ENCODE data around the gene PPP1R14B. TPM values are rescaled to one million over a fixed set of nuclear protein-coding genes. Genes with fewer than 3 reads are reported as not detected.

The PPP1R14B gene
- total RNA-seq, 2 donors from 2014 or later = 96.2 to 147 TPM

GRCh38 chr11:64264371-64264852, 17.7 kb upstream of the PPP1R14B start:
- no peak for ATAC-seq
- intact Hi-C loops (cut with DNase I, micrococcal nuclease) = no loop called here

DNA sequence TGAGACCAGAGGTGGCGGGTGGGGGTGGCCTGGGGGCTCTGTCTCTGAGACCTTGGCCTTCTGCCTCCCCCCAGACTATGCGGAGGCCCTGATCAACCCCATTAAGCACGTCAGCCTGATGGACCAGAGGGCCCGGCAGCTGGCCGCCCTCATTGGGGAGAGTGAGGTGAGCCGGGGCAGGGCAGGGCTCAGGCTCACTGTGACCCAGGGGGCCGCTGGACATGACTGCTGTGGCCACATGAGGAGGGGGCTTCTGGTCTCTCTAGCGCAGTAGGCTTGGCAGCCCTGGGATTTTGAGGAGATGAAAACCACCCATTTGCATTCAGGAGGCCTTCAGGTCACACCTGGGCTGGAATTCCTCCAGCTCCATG, 17.2 kb upstream of the PPP1R14B start:
- DNase-seq (no peak), ATAC-seq (no peak)
- intact Hi-C loops (cut with DNase I, micrococcal nuclease) = no loop called here

More at GRCh38 chr11:64264371-64264852, 17.7 kb upstream of the PPP1R14B start:
- DNase-seq = no peak

GRCh38 chr11:64263021-64263946, 16.5 kb upstream of the PPP1R14B start:
- ATAC-seq (no peak), DNase-seq (no peak)
- intact Hi-C loops (cut with DNase I, micrococcal nuclease) = no loop called here

GRCh38 chr11:64262271-64263002, 15.7 kb upstream of the PPP1R14B start:
- intact Hi-C loops (cut with DNase I, micrococcal nuclease) = no loop called here
- no peak for DNase-seq

GRCh38 chr11:64261556-64262080, 14.9 kb upstream of the PPP1R14B start:
- intact Hi-C loops (cut with DNase I, micrococcal nuclease) = no loop called here
- no peak for ATAC-seq
- no peak for DNase-seq

More at GRCh38 chr11:64262271-64263002, 15.7 kb upstream of the PPP1R14B start:
- ATAC-seq = no peak

GRCh38 chr11:64260147-64260708, 13.5 kb upstream of the PPP1R14B start:
- intact Hi-C loops (cut with DNase I, micrococcal nuclease) = no loop called here
- ATAC-seq (no peak), DNase-seq (no peak)

- no peak for DNase-seq
- no peak for ATAC-seq
- intact Hi-C loops (cut with DNase I, micrococcal nuclease) = no loop called here
Measured at GRCh38 chr11:64259533-64260067, 12.9 kb upstream of the PPP1R14B start.

DNA sequence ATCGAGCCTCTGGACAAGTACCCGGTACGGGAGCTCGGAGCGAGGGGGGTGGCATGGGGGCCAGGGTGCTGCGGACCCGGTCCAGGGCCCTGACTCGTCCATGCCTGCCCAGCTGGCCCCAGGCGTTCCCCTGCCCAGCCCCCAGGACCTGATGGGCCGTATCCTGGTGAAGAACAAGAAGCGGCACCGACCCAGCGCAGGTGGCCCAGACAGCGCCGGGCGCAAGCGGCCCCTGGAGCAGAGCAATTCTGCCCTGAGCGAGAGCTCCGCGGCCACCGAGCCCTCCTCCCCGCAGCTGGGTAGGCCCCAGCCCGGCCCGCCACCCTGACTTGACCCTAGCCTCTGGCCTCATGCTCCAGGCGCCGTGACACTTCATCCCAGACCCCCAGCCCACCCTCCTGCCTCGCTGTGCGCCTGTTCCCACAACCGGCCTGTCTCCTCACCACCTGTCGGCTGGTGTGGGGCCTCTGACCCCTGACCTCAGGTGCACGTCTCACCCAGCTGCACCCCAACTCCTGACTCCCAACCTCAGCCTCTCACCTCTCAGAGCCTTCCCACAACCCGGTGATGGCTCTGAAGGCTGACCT, 12.3 kb upstream of the PPP1R14B start:
- ATAC-seq (no peak), DNase-seq (no peak)
- intact Hi-C loops (cut with DNase I, micrococcal nuclease) = no loop called here

GRCh38 chr11:64258356-64258755, 11.6 kb upstream of the PPP1R14B start:
- intact Hi-C loops (cut with DNase I, micrococcal nuclease) = no loop called here
- DNase-seq (no peak), ATAC-seq (no peak)

- ATAC-seq (no peak), DNase-seq (no peak)
- intact Hi-C loops (cut with DNase I, micrococcal nuclease) = no loop called here
Measured at GRCh38 chr11:64256300-64256699, 9.6 kb upstream of the PPP1R14B start.

DNA sequence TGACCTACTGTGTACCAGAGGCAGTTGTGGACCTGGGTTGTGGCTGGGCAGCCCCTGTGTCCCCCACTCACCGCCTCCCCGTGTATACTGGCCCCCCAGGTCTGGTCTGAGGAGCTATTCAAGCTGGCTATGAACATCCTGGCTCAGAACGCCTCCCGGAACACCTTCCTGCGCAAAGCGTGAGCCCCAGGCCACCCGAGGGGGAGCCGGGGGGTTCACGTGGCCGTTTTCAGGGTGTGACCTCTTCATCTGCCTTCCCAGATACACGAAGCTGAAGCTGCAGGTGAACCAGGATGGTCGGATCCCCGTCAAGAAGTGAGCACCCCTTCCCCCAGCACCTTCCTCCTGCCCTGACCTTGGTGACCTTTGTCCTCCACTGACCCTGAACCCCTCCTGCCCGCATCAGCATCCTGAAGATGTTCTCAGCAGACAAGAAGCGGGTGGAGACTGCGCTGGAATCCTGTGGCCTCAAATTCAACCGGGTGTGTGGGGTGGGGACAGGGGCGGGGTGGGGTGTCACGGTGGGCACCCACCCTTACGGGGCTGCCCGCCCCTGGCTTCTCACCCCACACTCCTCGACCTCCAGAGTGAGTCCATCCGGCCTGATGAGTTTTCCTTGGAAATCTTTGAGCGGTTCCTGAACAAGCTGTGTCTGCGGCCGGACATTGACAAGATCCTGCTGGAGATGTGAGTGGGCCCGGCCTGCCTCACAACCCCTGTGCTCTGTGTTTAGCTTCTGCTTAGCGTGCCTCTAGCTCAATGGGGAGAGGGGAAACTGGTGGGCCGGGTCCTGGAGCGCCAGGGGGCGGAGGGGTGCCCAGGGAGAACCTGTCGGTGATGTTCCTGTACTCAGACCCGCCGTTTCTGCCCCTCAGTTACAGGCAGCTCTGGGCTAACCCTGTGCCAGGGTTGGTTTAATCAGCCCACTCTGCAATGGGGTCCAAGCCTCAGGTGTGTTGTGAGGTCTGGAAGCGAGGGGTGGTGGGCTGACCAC, 8.7 kb upstream of the PPP1R14B start:
- DNase-seq (no peak), ATAC-seq (no peak)
- intact Hi-C loops (cut with DNase I, micrococcal nuclease) = no loop called here

DNA sequence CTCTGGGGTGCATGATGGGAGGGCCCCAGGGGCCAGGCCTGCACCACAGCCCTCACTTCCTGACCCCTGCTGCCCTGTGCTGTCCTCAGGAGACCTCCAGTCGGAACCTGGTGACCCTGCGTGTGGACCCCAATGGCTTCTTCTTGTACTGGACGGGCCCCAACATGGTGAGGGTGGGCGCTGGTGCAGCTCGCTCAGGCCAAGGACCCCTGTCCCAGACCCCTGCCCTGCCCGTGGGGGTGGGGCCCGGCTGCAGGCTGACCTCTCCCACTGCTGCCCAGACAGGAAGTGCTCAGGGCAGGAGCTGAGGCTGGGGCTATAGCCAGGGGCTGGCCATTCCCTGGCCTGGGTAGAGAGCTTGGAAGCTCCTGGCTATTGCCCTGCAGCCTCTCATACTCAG, 7.6 kb upstream of the PPP1R14B start:
- intact Hi-C loops (cut with DNase I, micrococcal nuclease) = no loop called here
- ATAC-seq (no peak), DNase-seq (no peak)

DNA sequence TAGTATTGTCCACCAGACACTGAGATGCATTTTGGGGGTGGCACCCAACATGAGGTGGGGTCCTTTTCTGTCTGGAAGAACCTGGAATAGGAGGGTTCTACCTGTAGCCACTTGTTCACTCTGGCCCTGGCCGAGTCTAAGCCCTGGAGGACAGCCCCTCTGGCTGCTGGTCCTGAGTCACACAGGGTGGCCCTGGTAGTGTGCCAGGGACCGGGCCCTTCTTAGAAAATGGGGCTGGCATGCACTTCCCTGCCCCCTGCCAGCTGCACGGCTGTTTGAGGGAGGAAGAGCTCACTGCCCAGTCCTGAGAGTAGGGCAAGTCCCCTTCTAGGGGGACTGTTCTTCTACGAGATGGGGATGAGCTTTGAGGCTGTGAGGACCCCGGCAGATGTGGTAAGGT, 6.7 kb upstream of the PPP1R14B start:
- DNase-seq = no peak
- intact Hi-C loops (cut with DNase I, micrococcal nuclease) = no loop called here
- no peak for ATAC-seq

GRCh38 chr11:64253043-64253442, 6.3 kb upstream of the PPP1R14B start:
- DNase-seq (no peak), ATAC-seq (no peak)
- intact Hi-C loops (cut with DNase I, micrococcal nuclease) = no loop called here

DNA sequence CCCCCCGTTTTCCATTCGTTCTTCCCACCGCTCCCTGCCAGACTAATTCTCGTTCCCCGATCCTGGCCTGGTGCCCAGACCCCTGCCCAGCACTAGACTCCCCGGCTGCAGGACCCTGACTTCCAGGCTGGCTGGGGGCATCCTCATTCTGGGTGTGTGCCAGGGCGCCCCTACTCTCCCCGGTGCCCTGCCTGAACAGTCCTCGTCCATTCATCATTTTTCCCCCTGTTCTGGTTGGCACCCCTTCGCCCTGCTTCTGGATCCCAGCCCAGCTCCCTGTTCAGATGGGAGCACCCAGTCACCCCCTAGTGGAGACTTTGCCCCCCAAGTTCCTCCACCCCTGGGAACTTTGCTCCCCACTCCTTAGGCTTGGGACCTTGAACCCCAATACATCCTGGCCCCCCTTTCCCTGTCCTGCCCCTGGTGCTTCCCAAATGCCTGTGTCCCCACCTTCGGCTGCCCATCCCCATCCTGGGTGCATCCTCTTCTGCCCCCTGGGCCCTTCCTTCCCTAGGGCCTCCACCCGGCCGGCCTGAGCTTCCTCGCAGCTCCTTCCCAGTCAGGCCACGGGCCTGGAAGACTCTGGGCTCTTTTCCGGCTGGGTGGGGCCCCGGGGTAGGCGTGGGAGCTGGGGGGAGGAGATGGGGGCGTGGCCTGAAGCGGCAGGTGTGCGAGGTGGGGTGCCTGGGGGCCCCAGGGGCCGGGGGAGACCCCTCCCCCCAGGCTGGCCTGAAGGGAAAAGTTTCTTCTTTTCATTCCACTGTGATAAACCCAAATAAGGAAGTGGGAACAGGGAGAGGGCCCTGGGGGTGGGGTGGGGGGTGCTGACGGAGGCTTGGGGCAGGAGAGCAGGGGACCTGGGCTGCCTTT, 5.5 kb upstream of the PPP1R14B start:
- peak; percentile 81 for ATAC-seq
- intact Hi-C loops (cut with DNase I, micrococcal nuclease) = no loop called here
- peak; percentile 89 to 91 for DNase-seq

- ATAC-seq = peak; percentile 0
- no peak for DNase-seq
- intact Hi-C loops (cut with DNase I, micrococcal nuclease) = no loop called here
Measured at GRCh38 chr11:64251753-64252002, 4.9 kb upstream of the PPP1R14B start.
